ENCODE data around the gene PAM16.

The PAM16 gene

GRCh38 chr16:4323071-4323844 is 27.9 kb downstream of the PAM16 start:
- no peaks in the 10 kb centered on the region for H3K9me3 ChIP-seq (ENCODE audit: control insufficient read depth, insufficient read depth, low read length)
- WGBS (ENCODE audit: insufficient coverage, insufficient read length), result no CpG with 5 or more reads among the region's 21 CpGs
- peaks cover 12% of the 10 kb centered on the region for H3K4me1 ChIP-seq (ENCODE audit: control insufficient read depth, insufficient read depth, low read length)
- H3K27me3 ChIP-seq (ENCODE audit: control insufficient read depth, insufficient read depth, low read length), result no peaks in the 10 kb centered on the region
- H3K36me3 ChIP-seq (ENCODE audit: control insufficient read depth, insufficient read depth, low read length), result no peaks in the 10 kb centered on the region
- no peak overlapping the region for H3K4me3 ChIP-seq (ENCODE audit: low read length)
- DNase-seq (ENCODE audit: low read depth, low spot score), result no peak
- H3K27ac ChIP-seq (ENCODE audit: low read length), result no peak overlapping the region

GRCh38 chr16:4322121-4323052 is 28.7 kb downstream of the PAM16 start:
- WGBS (ENCODE audit: insufficient coverage, insufficient read length), result no CpG with 5 or more reads among the region's 30 CpGs
- H3K27ac ChIP-seq (ENCODE audit: low read length), result no peak overlapping the region
- H3K36me3 ChIP-seq (ENCODE audit: control insufficient read depth, insufficient read depth, low read length), result no peaks in the 10 kb centered on the region
- H3K27me3 ChIP-seq (ENCODE audit: control insufficient read depth, insufficient read depth, low read length), result no peaks in the 10 kb centered on the region
- DNase-seq (ENCODE audit: low read depth, low spot score), result no peak
- no peak overlapping the region for H3K4me3 ChIP-seq (ENCODE audit: low read length)
- H3K4me1 ChIP-seq (ENCODE audit: control insufficient read depth, insufficient read depth, low read length), result peaks cover 15% of the 10 kb centered on the region
- no peaks in the 10 kb centered on the region for H3K9me3 ChIP-seq (ENCODE audit: control insufficient read depth, insufficient read depth, low read length)

- no peak for DNase-seq (ENCODE audit: low read depth, low spot score)
- peaks cover 21% of the 10 kb centered on the region for H3K4me1 ChIP-seq (ENCODE audit: control insufficient read depth, insufficient read depth, low read length)
- no peaks in the 10 kb centered on the region for H3K9me3 ChIP-seq (ENCODE audit: control insufficient read depth, insufficient read depth, low read length)
- H3K4me3 ChIP-seq (ENCODE audit: low read length), result no peak overlapping the region
- no peaks in the 10 kb centered on the region for H3K27me3 ChIP-seq (ENCODE audit: control insufficient read depth, insufficient read depth, low read length)
- H3K36me3 ChIP-seq (ENCODE audit: control insufficient read depth, insufficient read depth, low read length), result no peaks in the 10 kb centered on the region
- no peak overlapping the region for H3K27ac ChIP-seq (ENCODE audit: low read length)
- WGBS (ENCODE audit: insufficient coverage, insufficient read length), result no CpG with 5 or more reads among the region's 19 CpGs
Observed at GRCh38 chr16:4321286-4322120, 29.6 kb downstream of the PAM16 start.

- DNase-seq (ENCODE audit: low read depth, low spot score), result no peak
- Histone ChIP-seq H3K36me3 (ENCODE audit: control insufficient read depth, insufficient read depth, low read length) (no peaks in the 10 kb centered on the region), H3K9me3 (ENCODE audit: control insufficient read depth, insufficient read depth, low read length) (no peaks in the 10 kb centered on the region), H3K27ac (ENCODE audit: low read length) (no peak overlapping the region), H3K27me3 (ENCODE audit: control insufficient read depth, insufficient read depth, low read length) (no peaks in the 10 kb centered on the region), H3K4me3 (ENCODE audit: low read length) (no peak overlapping the region), H3K4me1 (ENCODE audit: control insufficient read depth, insufficient read depth, low read length) (peaks cover 21% of the 10 kb centered on the region)
- no CpG with 5 or more reads among the region's 16 CpGs for WGBS (ENCODE audit: insufficient coverage, insufficient read length)
Observed at GRCh38 chr16:4320571-4321137, 30.5 kb downstream of the PAM16 start.

- DNase-seq (ENCODE audit: low read depth, low spot score), result no peak
- no CpG with 5 or more reads among the region's 37 CpGs for whole genome bisulfite sequencing (ENCODE audit: insufficient coverage, insufficient read length)
- H3K36me3 ChIP-seq (ENCODE audit: control insufficient read depth, insufficient read depth, low read length), result no peaks in the 10 kb centered on the region
- no peaks in the 10 kb centered on the region for H3K9me3 ChIP-seq (ENCODE audit: control insufficient read depth, insufficient read depth, low read length)
- no peaks in the 10 kb centered on the region for H3K27me3 ChIP-seq (ENCODE audit: control insufficient read depth, insufficient read depth, low read length)
- H3K4me3 ChIP-seq (ENCODE audit: low read length), result no peak overlapping the region
- no peak overlapping the region for H3K27ac ChIP-seq (ENCODE audit: low read length)
- H3K4me1 ChIP-seq (ENCODE audit: control insufficient read depth, insufficient read depth, low read length), result peaks cover 23% of the 10 kb centered on the region
Observed at GRCh38 chr16:4319454-4320421, 31.4 kb downstream of the PAM16 start.

- Histone ChIP-seq H3K27me3 (ENCODE audit: control insufficient read depth, insufficient read depth, low read length) (peaks cover 3% of the 10 kb centered on the region; the same call in 1 of the 2 replicates), H3K27ac (ENCODE audit: low read length) (no peak overlapping the region), H3K36me3 (ENCODE audit: control insufficient read depth, insufficient read depth, low read length) (no peaks in the 10 kb centered on the region), H3K9me3 (ENCODE audit: control insufficient read depth, insufficient read depth, low read length) (no peaks in the 10 kb centered on the region), H3K4me1 (ENCODE audit: control insufficient read depth, insufficient read depth, low read length) (peaks cover 20% of the 10 kb centered on the region), H3K4me3 (ENCODE audit: low read length) (no peak overlapping the region)
- no peak for DNase-seq (ENCODE audit: low read depth, low spot score)
- WGBS (ENCODE audit: insufficient coverage, insufficient read length), result no CpG with 5 or more reads among the region's 5 CpGs
Observed at GRCh38 chr16:4318967-4319366, 32.2 kb downstream of the PAM16 start.

- H3K4me3 ChIP-seq (ENCODE audit: low read length), result no peak overlapping the region
- DNase-seq (ENCODE audit: low read depth, low spot score), result no peak
- no peaks in the 10 kb centered on the region for H3K9me3 ChIP-seq (ENCODE audit: control insufficient read depth, insufficient read depth, low read length)
- H3K36me3 ChIP-seq (ENCODE audit: control insufficient read depth, insufficient read depth, low read length), result no peaks in the 10 kb centered on the region
- peaks cover 16% of the 10 kb centered on the region for H3K4me1 ChIP-seq (ENCODE audit: control insufficient read depth, insufficient read depth, low read length)
- WGBS (ENCODE audit: insufficient coverage, insufficient read length), result no CpG with 5 or more reads among the region's 13 CpGs
- no peak overlapping the region for H3K27ac ChIP-seq (ENCODE audit: low read length)
- H3K27me3 ChIP-seq (ENCODE audit: control insufficient read depth, insufficient read depth, low read length), result peaks cover 3% of the 10 kb centered on the region; the same call in 1 of the 2 replicates
Observed at GRCh38 chr16:4318451-4318910, 32.6 kb downstream of the PAM16 start.

- peaks cover 3% of the 10 kb centered on the region; the same call in 1 of the 2 replicates for H3K27me3 ChIP-seq (ENCODE audit: control insufficient read depth, insufficient read depth, low read length)
- H3K27ac ChIP-seq (ENCODE audit: low read length), result no peak overlapping the region
- H3K36me3 ChIP-seq (ENCODE audit: control insufficient read depth, insufficient read depth, low read length), result no peaks in the 10 kb centered on the region
- H3K4me3 ChIP-seq (ENCODE audit: low read length), result no peak overlapping the region
- no peak for DNase-seq (ENCODE audit: low read depth, low spot score)
- no CpG with 5 or more reads among the region's 12 CpGs for WGBS (ENCODE audit: insufficient coverage, insufficient read length)
- H3K9me3 ChIP-seq (ENCODE audit: control insufficient read depth, insufficient read depth, low read length), result no peaks in the 10 kb centered on the region
- H3K4me1 ChIP-seq (ENCODE audit: control insufficient read depth, insufficient read depth, low read length), result peaks cover 14% of the 10 kb centered on the region
Observed at GRCh38 chr16:4317532-4318450, 33.3 kb downstream of the PAM16 start.

Data from iPS DF 6.9 (cell line).